HG02610 (cell line): ENCODE results near the gene PPP1CC.
"Not testable (repeated sequence)": the region's sequence is repeated elsewhere in the genome, so short reads cannot be mapped to it uniquely, and the experiment has no call there.

Experiments used
- ATAC-seq: cut with Tn5 transposase; IDR thresholded peaks from one replicate; pipeline ENCODE4 v1.9.1; 2021; ENCODE audit warnings: mild to moderate bottlenecking, moderate library complexity; ENCODE audit not compliant: unreplicated experiment

Gene PPP1CC

DNA sequence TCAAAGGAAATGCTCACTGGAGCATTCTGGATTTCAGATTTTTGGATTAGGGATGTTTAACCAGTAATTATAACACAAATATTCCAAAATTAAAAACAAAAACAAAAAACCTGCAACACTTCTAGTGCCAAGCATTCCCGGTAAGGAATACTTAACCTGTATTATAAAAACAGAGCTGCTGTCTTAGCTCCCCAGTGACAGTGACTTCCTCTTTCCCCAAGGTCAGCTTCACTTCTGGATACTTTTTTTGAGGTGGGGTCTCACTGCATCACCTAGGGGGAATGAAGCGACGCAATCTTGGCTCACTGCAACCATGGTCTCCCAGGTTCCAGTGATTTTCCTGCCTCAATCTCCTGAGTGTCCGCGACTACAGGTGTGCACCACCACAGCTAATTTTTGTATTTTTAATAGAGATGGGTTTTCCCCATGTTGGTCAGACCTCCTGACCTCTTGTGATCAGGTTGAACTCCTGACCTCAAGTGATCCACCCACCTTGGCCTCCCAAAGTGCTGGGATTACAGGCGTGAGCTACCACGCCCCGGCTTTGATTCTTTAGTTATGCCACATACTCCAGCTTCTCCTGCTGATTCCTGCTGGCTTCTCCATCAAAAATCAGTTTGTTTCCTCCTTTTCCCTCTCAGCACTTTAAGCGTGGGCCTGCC, 15.9 kb downstream of the PPP1CC start:
- ATAC-seq, result no peak

DNA sequence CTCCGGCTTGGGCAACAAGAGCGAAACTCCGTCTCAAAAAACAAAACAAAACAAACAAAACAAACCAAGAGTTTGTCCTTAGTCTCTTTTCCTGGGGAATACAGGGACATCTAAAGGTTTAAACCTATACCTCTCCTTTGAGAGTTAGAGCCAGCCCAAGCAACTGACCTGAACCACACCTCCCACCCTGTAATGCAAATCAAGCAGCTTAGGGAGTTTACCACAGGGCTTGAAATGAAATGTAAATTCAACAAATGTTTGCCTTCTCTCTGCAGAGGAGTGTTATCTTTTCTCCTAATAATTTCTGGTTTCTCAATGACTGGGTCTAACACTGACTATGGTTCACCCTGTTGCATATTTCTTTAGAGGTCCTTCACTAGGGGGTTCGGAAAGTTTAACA, 16.7 kb downstream of the PPP1CC start:
- ATAC-seq, result no peak

DNA sequence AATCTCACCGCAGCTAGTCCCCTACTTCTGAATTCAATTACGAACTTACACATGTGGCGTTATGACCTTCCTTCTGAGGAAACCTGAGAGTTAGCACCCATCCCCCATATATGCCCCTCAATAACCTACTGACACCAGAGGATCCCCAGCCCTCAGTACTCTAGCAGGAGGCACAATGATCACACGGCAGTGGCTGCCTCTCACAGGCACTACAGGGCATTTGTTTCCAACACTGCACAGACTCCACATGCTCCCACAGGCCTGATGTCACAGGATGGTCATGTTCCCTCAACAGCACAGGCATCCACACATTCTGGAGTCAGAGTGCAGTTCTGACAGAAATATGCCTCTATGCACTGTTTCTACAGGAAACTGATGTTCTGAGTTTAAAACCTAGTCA, 17.4 kb downstream of the PPP1CC start:
- ATAC-seq, result no peak

DNA sequence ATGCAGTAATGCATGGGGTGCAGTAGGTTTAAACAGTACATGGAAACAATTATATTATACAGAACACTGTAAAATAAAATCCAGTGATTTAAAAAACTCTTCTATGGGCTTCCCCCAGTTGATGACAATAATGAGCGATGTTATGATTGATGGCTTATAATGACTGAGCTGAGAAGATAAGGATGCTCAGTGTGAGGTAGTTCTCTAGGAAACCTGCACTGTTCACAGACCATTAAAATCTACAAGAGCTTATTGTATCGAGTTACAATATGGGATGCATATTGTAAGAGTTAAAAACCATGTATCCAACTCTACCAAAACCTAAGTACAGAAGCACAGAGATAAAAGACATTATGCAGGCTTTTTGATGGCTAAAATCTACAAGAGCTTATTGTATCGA, 19.8 kb downstream of the PPP1CC start:
- ATAC-seq, result not testable (repeated sequence)

DNA sequence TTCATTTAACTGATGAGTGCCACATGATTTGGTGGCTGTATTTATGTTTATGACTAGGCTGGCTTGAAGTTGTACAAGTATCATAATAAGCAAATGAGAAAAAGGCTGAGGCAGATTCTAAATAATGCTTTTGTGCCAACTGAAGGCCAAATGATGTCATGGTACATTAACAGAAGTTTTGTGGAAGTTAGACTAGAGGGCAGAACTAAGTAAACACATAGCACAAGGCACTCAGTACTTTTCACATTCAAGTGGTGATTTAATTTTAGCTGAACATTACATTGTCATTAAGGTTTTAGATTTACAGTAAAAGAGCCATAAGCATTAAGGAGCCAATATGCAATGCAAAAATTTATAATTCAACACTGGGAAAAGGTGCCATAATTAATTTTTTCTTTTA, 21.1 kb downstream of the PPP1CC start:
- ATAC-seq, result no peak

DNA sequence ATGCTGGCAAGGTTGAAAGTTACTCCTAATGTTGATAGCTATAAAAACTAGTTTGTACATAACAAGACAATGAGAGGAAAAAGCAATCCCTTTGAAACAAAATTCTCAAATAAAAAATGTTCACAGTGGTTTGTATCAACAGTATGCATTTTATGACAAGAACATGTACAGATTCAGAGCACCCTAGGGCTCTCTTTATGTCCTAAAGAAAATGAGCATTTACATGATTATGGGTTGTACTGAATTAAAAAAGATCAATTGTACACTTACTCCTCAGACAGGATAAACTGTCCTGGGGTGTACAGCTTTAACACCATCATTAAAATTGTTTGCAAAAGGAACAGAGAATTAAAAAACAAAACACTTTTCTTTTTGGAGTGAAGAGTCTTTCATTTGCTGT, 22.2 kb downstream of the PPP1CC start:
- no peak for ATAC-seq

DNA sequence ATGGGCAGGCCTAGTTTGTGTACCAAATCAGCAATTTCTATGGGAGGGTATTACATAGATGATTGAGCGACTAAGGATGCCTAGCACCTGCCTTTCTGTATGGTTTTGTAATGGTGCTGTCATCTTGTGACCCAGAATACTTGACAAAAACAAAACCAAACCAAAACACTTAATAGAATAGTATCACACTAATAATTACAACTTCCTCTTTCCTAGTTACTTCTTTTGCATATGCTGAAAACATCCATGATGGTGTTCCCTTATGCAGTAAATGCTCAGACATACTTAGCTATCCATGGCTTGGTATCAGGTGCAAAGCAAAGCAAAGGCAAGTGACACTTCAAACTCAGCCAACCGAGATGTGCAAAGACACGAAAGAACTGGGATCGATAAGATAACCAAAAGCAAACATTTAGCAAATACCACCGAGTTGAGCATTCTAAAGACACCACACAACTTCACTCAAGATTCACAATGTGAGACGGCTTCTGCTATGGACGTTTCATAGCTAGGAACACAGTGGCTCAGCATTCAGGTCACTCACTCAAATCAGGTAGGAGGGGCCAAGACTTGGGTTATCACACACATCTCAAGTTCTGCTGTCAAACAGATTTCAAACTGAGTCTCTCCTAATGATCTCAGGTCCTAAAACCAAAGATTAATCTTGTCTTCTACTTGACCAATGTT, 24.3 kb downstream of the PPP1CC start:
- ATAC-seq, result no peak

DNA sequence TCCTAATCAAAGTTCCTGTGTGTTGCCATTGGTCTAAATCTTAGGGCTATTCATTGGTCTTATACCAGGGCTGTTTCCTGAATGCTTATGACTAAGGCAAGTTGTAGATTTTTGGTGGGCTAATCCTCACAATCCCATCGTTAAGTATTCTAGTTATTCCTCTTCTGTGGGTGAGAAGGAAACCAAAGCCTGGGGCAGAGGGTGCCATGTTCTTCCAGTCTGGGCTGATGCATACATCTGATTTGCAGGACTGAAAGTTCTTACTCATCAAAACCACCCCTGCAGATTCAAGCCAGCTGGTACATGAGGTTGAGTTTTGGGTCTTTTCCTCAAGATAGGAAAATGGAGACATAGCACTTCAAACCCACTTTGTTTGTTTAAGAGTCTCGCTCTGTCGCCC, 25.7 kb downstream of the PPP1CC start:
- no peak for ATAC-seq

DNA sequence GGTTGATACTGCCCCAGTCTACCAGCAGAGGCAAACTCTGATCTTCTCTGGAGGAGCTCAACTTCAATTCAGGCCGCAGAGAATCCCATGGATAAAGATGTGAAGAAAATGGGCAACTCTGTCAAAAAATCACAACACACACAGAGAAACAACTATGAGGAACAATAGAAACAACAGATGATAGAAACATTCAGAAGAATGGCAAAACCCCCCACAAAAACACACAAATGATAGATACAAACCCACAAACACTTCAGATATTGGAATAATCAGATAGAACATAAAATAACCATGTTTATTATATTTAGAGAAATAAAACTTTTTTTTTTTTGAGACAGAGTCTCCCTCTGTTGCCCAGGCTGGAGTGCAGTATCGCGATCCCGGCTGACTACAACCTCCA, 33.8 kb downstream of the PPP1CC start:
- no peak for ATAC-seq

DNA sequence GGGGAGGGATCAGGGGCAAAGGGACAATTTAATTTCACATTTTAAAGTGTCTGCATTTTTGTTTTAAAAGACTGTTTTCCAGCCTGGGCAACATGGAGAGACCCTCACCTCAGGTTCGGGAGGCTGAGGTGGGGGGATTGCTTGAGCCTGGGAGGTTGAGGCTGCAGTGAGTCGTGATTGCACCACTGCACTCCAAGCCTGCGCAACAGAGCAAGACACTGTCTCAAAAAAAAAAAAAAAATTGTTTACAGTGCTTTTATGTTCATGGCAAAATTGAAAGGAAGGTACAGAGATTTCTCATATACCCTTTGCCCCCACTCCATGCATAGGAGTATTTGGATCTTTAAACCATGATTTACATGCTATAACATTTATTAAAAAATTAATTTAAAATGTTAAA, 37.4 kb downstream of the PPP1CC start:
- ATAC-seq, result no peak

DNA sequence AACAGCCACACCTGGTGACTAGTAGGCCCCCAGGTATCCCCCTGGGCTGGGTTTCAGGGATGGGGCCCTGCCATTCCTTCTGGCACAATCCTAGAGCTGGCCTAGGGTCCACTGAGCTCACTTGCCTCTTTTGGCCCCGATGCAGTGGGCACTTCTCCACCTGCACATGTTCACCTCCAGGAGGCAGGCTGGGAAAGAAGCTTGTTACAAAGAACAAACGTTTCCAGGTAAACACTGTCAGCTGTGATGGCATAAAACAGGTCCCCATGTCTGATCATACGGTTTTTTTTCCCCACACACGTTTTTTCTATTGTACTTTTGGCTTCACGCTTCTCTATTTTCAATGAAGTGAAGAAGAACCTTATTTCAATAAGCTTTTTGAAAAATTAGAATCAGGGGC, 37.9 kb downstream of the PPP1CC start:
- no peak for ATAC-seq

DNA sequence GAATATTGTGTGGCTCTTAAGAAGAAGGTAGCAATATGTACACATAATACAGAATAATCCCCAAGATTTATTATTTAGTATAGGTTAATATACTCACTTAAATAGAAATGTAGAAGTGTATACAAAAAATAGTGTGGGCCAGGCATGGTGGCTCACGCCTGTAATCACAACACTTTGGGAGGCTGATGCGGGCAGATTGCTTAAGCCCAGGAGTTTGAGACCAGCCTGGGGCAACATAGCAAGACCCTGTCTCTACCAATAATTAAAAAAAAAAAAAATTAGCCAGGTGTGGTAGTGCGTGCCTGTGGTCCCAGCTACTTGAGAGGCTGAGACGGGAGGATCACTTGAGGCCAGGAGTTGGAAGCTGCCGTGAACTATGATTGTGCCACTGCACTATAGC, 38.5 kb downstream of the PPP1CC start:
- ATAC-seq, result no peak

DNA sequence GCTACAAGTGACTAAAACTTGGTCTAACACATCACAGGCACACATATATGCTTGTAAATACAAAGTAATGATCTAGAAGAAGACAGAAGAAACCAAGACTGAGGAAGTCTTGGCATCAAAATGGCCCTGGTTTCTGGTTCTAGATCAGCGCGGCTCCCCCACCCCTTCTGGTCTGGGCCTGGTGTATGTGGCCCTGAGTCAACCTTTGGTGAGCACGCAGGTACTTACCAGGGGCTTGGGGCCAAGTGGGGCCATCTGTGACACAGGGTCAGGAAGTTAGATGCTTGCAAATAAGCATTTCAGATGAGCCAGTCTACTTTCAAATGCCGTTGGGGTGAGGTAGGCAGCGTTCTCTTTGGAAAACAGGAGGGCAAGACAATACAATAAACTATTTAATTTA, 40.6 kb downstream of the PPP1CC start:
- no peak for ATAC-seq

DNA sequence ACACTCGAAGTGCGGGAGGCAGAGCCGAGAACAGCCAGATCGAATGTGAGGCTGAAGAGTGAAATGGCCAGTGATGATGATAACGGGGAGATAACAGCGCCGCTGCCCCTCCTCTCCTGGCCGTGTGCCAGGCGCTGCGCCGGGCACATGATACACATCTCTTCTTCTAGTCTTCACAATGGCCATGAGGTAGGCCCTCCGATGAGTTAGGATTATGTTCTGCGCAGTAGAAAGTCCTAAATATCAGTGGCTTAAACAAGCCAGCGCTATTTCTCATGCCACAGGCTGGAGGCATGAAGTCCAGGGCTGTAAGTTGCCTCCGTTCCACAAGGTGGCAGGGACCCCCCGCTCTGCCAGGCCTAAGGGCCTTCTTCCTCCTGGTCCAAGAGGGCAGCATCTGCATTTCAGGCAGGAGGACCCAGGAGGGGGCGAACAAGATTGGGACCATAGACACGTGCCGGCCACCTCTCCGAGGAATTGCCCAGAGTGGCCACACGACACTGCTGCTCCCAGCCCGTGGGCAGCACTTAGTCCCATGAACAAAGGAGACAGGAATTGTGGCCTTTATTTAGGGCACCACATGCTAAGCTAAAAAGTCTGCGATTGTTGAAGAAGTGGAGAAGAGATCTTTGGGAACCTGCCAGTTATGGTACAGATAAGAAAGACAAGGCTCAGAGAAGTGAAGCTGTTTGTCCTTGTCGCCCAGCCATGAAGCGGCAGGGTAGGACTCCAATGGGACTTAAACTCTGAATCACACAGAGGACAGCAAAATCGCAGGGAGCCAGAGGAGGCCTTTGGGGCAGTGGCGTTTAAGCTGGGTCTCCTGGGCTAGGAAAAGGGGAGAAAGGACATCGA, 42.9 kb downstream of the PPP1CC start:
- no peak for ATAC-seq

DNA sequence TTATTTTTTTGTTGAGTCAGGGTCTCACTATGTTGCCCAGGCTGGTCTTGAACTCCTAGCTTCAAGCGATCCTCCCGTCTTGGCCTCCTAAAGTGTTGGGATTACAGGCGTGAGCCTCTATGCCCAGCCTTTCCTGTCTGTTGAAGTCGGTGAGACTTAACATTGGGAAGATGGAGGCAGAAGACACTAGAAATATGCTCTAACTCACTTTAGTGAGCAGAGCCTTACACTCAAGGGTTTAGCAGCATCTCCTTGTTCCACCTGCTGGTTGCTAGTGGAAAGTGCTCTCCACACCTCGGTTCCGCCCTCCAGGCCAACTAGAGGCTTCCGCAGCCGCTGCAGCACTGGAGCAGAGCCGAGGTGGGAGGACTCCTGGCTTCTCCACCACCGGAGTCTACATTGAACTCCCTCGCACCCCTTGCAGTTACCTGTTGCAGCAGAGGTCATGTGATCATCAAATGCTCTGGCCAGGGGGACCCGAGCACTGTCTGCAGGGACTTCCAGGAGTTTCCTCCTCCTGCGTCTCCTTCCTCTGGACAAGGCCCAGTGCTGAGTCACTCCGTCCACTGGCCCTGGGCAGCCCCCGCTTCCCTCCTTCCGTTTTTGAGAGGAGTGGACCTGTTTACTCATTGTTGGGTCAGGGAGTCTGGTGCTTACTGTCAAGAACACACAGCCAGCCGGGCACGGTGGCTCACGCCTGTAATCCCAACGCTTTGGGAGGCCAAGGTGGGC, 44.4 kb downstream of the PPP1CC start:
- peak; percentile 87 for ATAC-seq

DNA sequence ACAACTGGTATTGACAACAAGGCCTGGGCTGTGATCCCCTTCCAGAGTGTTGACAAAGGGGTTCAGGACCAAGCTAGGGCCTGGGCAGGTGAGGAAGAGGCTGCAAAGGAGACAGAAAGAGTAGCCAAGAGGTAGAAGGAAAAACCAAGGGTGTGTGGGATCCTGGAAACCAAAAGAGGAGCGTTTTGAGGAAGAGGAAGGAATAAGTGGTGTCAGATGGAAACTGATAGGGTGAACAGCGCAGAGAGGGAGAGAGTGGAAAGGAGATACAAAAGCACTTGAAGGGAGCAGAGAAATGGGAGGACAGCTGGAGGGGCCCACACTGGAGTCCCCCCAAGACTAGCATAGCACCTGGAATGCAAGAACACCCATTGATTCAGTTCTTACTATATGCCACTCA, 45.5 kb downstream of the PPP1CC start:
- ATAC-seq, result no peak

DNA sequence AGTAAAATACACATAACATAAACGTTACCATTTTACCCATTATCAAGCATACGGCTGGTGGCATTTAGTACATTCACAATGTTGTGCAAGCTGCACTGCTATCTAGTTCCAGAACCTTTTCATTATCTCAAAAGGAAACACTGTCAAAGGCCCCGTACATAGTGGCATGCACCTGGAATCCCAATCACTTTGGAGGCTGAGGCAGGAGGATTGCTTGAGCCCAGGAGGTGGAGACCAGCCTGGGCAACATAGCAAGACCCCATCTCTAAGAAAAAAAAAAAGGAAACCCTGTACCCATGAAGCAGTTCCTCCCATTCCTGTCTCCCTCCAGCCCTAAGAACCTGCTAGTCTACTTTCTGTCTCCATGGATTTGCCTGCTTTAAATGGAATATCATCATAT, 46.4 kb downstream of the PPP1CC start:
- no peak for ATAC-seq

DNA sequence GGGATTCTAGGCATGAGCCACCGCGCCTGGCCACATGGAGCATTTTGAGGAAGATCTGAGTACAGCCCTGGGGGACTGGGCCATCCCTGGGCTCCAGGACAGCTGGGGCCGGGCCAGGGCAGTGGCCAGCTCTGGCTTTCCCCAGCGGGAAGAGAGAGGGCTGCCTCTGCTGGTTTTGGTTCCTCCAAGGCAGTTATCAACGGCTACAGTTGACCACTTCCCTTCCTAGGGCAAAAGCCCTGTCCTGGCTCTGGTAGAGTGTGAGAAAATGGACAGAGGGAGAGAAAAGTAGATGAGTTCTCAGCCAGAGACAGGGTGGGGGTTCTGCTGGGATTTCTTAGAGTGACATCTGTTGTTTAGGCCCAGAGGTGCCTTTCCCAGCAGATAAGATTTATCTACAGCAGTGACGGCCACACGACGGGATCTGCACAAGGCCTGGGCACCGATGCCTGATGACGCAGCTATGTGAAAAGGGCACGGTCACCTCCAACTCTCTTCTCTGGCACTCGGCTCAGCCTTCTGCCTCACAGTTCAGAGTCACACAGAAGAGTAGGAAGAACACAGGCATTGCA, 48.3 kb downstream of the PPP1CC start:
- ATAC-seq, result no peak

DNA sequence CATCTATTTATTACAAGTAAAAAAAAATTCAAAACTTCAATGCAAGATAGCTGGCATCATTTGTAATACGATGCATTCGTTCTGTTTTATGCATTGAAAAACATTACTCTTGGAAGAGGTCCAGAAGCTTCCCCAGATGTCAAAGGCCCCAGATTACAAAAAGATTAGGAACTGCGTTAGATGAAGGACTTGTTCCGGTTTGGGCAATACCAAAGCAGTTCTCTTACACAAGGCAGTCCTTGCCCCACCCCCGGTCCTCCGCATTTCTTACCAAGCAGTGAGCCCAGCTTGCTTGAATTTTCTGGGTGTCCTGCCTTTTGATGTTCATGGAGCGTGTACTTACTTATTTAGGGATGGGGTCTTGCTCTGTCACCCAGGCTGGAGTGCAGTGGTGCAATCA, 49.0 kb downstream of the PPP1CC start:
- ATAC-seq, result no peak

DNA sequence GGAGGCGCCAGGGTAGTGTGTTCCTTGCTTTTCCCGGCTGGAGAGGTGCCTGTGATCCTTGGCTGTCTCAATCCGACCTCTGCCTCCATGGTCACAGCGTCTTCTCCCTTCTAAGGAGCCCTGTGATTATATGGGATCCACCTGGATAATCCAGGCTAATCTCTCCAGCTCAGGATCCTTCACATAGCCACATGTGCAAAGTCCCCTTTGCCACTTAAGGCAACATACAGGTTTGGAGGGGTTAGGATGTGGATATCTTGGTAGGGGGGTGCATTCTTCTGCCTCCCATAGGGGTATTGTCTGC, 52.6 kb downstream of the PPP1CC start:
- no peak for ATAC-seq
